ENCODE results near the gene C9orf43. TPM values are rescaled to one million over a fixed set of nuclear protein-coding genes. Genes with fewer than 3 reads are reported as not detected.

C9orf43 gene
- total and polyA plus RNA-seq, 2 experiments from 2014 or later, result 1.4 to 2.3 TPM

- no peak for TF ChIP-seq CTCF (IDR thresholded peaks at IDR 0.05; ENCODE audit: low read depth, low read length)
- Histone ChIP-seq H3K27ac (no peak overlapping the region), H3K4me1 (ENCODE audit: low read depth) (no peaks in the 10 kb centered on the region), H3K9me3 (ENCODE audit: low read depth) (no peaks in the 10 kb centered on the region), H3K36me3 (no peaks in the 10 kb centered on the region), H3K27me3 (no peaks in the 10 kb centered on the region), H3K4me3 (no peak overlapping the region)
- no peak for DNase-seq (ENCODE audit: low read depth in 1 of 2, low spot score in 1 of 2)
Observed at GRCh38 chr9:113468716-113469448, 58.3 kb downstream of the C9orf43 start.

GRCh38 chr9:113471143-113471542 is 60.6 kb downstream of the C9orf43 start:
- no peaks in the 10 kb centered on the region for H3K36me3 ChIP-seq
- DNase-seq (ENCODE audit: low read depth in 1 of 2, low spot score in 1 of 2), result no peak
- no peak overlapping the region for H3K4me3 ChIP-seq
- no peaks in the 10 kb centered on the region for H3K9me3 ChIP-seq (ENCODE audit: low read depth)
- no peak for TF ChIP-seq CTCF (IDR thresholded peaks at IDR 0.05; ENCODE audit: low read depth, low read length)
- H3K4me1 ChIP-seq (ENCODE audit: low read depth), result no peaks in the 10 kb centered on the region
- H3K27me3 ChIP-seq, result no peaks in the 10 kb centered on the region
- no peak overlapping the region for H3K27ac ChIP-seq

- TF ChIP-seq CTCF (IDR thresholded peaks at IDR 0.05; ENCODE audit: low read depth, low read length), result no peak
- no peaks in the 10 kb centered on the region for H3K27me3 ChIP-seq
- no peak overlapping the region for H3K27ac ChIP-seq
- H3K4me3 ChIP-seq, result no peak overlapping the region
- H3K4me1 ChIP-seq (ENCODE audit: low read depth), result no peaks in the 10 kb centered on the region
- no peaks in the 10 kb centered on the region for H3K36me3 ChIP-seq
- no peak for DNase-seq (ENCODE audit: low read depth in 1 of 2, low spot score in 1 of 2)
- H3K9me3 ChIP-seq (ENCODE audit: low read depth), result no peaks in the 10 kb centered on the region
Observed at GRCh38 chr9:113471566-113471965, 61.0 kb downstream of the C9orf43 start.

- Histone ChIP-seq H3K36me3 (no peaks in the 10 kb centered on the region), H3K27me3 (no peaks in the 10 kb centered on the region), H3K4me1 (ENCODE audit: low read depth) (no peaks in the 10 kb centered on the region), H3K27ac (no peak overlapping the region), H3K9me3 (ENCODE audit: low read depth) (no peaks in the 10 kb centered on the region), H3K4me3 (no peak overlapping the region)
- DNase-seq (ENCODE audit: low read depth in 1 of 2, low spot score in 1 of 2), result no peak
- no peak for TF ChIP-seq CTCF (IDR thresholded peaks at IDR 0.05; ENCODE audit: low read depth, low read length)
Observed at GRCh38 chr9:113472199-113472598, 61.7 kb downstream of the C9orf43 start.

- Histone ChIP-seq H3K4me3 (no peak overlapping the region), H3K4me1 (ENCODE audit: low read depth) (no peaks in the 10 kb centered on the region), H3K27ac (no peak overlapping the region), H3K27me3 (no peaks in the 10 kb centered on the region), H3K9me3 (ENCODE audit: low read depth) (no peaks in the 10 kb centered on the region), H3K36me3 (no peaks in the 10 kb centered on the region)
- no peak for DNase-seq (ENCODE audit: low read depth in 1 of 2, low spot score in 1 of 2)
- TF ChIP-seq CTCF (IDR thresholded peaks at IDR 0.05; ENCODE audit: low read depth, low read length), result no peak
Observed at GRCh38 chr9:113474360-113475028, 63.9 kb downstream of the C9orf43 start.
